GM15510 (cell line): ENCODE measurements around the gene GPA33.

Source experiments
- POLR2A ChIP-seq: IDR thresholded peaks from 3 replicates; pipeline ENCODE4 v1.6.1; 2011; ENCODE audit warnings: borderline replicate concordance; ENCODE audit not compliant: insufficient read length; ENCODE audit errors: extremely low read depth

GPA33 gene

DNA sequence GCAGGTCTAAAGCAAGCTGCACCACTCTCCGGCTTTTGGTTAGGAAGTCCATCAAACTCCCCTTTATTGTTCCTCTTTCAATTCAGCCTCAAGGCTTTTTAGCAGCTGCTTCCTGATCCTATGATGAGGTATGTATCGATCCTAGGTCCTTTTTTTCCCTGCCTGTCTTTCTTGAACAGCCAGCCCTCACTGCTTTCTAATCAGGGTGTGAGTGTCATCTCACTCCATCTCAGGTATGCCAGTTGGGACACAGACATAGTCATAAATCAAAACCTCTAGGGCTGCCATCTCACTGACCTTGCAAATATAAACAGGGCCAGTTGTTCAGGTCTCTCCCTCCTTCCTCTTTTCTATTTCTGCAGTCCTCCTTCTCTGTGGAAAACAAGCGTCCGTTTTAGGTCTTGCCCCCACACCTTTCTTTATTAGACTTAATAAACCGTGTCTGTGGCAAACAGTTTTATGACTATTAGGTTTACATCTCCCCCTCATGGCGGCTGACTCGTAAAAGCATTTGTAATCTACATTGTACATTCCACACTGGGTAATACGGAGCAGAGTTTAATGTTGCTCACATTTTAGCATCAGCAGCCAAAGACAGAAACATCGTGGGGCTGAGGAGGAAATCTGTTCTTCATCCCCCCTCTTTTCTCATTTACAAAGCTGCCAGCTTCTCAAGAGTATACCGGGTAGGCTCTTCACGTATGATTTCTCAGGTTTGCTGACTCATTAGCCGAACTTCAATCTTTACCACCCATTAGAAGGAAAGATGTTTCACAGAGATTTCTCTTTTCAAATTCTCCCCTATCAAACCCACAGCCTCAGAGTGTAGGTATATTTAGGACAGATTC, 15.3 kb upstream of the GPA33 start:
- TF ChIP-seq POLR2A, result no peak

DNA sequence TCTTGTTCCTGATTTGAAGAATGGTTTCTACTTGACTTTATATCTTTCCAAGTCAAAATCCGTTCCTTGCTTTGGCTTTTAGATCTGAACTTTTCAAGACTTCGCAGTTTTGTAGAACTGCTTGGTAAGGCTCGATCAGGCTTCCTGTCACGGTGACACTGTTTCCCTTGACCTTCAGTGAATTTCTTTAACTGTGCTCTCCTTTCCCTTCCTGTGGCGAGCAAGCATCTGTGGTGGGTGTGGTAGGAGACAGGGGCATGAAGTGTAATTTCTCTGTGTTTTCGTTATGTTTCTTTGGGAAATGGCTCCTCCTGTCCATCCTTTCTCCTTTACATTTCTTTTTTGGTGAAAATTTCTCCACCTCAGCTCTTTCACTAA, 14.1 kb upstream of the GPA33 start:
- no peak for TF ChIP-seq POLR2A

DNA sequence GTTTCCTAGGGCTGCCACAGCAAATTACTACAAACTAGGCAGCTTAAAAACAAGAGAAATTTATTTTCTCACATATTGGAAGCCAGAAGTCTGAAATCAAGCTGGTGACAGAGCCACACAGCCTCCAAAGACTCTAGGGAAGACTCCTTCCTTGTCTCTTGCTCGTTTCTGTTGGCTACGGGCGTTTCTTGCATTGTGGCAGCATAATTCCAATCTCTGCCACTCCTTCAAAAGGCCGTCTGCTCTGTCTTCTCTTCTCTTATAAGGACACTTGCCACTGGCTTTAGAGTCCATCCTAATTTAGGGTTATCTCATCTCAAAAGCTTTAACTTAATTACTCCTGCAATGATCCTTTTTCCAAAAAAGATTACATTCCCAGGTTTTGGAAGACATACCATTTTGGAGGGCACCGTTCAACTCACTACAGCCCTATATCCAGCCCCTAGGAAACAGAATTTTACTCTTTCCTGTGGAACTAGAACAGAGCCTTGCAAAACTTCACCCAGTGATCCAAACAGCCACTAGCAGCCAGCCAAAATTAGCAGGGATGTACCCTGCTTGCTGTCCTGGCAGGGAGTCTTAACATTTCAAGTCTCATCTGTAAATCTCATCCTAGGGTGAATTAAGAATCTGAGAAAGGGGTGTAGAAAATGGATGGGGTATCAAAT, 12.9 kb upstream of the GPA33 start:
- no peak for TF ChIP-seq POLR2A

DNA sequence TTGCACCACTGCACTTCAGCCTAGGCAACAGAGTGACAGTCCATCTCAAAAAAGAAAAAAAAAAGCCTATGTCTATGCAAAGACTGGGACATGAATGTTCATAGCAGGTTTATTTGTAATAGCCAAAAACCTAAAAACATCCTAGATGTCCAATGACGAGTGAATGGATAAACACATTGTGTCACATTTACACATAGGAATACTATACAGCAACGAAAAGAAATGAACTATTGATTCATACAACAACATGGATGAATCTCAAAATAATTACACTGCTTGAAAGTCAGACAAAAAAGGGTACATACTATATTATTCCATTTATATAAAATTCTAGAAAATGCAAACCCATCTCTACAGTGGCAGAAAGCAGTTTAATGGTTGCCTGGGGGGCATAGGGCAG, 11.6 kb upstream of the GPA33 start:
- TF ChIP-seq POLR2A, result no peak

DNA sequence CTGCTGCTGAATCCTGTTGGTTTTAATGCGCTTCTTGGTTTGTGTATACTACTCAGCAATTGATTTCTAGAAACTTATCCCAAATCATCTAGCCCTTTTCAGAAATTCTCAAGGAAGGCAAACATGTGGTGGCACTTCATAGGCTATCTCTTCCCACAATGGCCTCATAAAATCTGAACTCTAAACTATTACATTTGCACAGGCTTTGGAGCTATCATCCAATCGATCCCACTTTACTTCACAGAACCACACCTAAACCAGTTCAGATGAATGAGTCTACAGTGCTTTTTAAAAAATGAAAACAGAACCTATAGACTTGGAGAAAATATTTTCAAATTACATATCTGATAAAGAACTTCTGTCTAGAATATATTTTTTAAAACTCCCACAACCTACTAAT, 10.6 kb upstream of the GPA33 start:
- TF ChIP-seq POLR2A, result no peak

DNA sequence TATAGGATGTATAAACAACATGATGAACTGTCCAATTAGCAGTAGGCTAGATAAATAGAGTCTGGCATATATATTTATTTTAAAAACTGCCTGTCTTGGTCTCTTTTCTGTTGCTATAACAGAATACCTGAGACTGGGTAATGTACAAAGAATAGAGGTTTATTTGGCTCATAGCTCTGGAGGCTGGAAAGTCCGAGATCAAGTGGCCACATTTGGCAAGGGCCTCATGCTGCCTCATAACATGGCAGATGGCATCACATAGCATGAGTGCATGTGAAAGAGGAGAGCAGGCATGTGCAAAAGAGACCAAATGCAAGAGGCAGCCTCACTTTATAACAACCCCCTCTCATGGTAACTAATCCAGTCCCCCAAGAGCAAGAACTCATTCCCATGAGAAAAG, 9.7 kb upstream of the GPA33 start:
- TF ChIP-seq POLR2A, result no peak

DNA sequence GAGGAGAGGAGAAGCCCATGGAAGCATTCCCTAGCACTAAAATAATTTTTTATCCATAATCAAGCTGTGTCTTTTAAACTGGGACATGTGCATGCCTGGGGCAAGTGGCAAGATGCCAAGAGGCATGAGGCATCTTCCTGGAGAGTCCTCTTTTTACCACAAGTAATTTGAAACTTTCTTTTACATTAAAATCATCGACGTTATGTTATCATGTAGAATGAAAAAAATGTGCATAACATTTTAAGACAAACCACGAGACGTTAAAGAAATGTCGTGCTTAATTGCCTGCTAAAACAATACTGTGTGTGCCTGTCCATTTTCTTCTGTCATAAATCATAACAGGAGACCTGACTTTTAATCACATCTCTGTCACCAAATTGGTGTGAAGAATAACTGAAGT, 5.2 kb upstream of the GPA33 start:
- no peak for TF ChIP-seq POLR2A

DNA sequence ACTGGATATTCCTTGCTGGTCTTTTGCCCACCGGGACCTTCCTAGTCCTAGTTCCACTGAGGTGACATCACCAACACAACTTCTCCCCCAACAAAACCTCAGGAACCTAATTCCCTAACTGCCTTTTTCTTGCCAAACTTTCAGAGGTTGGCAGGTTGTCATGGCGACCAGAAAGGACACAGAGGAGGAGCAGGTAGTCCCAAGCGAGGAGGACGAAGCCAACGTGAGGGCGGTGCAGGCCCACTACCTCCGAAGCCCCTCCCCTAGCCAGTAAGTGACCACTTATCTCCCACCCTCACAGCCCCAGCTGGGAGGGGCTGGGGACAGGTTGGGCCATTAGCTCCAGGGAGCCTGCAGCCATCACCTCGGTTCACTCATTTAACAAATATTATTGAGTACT, 4.5 kb upstream of the GPA33 start:
- TF ChIP-seq POLR2A, result no peak

DNA sequence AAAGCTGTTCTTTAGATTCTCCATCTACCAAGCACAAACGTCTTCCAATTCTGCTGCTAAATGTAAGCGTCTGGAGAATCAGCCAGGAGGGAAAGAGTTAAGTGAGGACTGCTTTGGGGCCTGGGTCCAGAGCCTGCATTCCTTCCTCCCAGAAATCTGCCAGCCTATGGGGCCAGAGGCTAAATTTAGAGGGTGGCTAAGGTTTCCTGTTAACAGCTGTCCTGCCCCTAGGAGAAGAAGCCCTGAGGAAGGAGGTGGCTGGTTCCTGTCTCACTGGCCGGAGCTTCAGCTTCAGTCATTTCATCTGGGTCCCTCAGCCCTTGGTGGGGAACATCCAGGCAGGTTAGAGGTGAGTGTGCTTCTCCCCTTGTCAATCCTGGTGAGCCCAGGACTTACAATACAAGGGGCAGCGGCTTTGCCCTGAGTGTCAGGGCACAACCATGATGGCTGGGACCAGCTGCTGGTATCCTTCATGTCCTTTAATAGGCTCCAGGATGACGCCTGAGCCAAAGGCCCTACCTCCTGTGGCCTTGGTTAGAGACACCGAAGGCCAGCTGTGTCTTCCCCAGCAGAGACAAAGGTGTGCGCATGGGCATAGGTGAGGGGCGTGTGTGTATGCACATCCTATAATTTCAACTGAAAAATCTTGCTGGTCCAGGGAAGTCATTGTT, 3.8 kb upstream of the GPA33 start, which contains the start of gene STYXL2:
Gene STYXL2 (plus strand): TSS at position 230 of the 671 bp plus-strand sequence. CDS start 775 bp downstream, outside the sequence.
- TF ChIP-seq POLR2A, result no peak

DNA sequence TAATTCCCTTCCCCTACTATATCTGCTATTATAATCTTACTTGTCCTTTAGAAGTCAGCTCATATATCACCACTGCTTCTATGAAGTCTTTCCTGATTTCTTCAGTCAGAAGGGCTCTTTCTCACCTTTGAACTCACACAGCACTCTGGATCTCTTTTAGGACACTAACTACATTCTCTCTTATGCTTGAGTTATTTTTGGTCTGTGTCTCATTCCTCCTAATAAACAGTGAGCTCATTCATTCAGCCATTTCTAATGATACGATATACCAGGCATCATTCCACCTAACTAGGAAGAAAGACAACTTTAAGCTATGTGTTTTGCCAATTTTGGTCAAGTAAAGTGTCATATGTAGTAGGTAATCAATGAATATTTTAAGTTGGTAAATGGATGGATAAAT, 2.5 kb upstream of the GPA33 start:
- TF ChIP-seq POLR2A, result no peak

DNA sequence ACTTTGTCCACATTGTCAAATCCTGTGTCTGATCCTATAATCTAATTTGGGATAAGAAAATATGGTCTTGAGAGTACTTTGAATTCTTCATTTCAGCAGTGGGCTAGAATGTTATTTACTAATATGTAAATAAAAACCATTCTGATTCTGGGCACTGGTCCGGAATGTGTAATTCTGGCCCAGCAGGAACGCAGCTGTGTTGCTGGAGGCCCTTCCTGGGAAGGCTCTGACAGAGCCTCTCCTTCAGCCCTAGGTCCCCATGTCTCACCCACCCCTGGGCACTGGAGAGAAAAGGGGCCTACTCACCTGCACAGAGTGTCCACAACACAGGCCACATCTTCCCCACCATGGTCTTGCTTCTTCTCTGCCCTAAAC, 251 bp downstream of the GPA33 start:
- TF ChIP-seq POLR2A, result no peak

DNA sequence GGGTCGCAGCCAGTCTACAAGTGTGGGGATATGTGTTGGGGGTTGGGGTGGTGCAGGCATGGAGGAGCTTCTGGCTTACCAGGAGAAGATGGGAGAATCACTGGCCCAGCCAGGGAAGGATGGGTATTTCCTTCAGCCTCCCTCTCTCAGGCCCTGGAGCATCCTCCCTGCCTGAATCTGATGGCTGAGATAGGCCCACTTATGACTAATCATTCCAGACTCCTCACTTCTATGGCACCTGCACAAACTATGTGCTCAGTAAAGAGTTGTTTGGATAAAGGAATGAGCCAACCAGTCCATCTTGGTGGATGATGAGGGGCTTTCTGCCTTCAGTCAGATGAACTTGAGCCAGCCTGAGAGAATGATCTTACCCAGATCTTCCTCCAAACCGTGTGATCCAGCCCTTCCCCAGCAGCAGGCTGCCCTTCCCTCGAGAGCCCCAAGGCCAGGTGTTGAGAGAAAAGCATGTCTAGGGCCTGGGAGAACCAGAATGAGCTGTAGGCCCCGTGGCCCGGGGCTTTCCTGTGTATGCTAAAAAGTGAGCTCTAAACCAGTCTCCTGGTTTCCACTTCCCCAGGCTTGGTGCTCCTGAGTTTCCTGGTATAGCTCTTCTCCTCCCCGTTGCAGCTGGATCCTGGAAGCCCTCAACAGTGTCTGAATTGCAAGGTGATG, 1.3 kb downstream of the GPA33 start:
- TF ChIP-seq POLR2A, result no peak

DNA sequence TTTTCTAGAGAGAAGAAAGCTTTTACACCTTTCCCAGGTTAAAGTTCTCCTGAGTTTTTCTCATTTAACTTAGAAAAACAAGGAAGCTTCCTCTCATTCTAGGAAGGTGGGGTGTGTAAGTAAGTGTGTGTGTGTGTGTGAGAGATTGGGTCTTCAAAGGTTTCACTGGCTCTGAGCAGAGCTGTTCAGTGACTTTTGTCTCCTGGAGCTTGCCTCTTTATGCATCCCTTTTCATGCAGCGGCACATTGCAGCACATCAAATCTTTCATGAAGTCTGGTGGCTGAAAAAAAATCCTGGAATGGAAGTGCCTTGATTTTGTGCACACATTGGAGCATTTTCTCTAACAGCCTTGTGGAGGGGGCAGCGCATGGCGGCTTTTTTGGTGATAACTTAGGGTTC, 3.4 kb downstream of the GPA33 start:
- TF ChIP-seq POLR2A, result no peak

DNA sequence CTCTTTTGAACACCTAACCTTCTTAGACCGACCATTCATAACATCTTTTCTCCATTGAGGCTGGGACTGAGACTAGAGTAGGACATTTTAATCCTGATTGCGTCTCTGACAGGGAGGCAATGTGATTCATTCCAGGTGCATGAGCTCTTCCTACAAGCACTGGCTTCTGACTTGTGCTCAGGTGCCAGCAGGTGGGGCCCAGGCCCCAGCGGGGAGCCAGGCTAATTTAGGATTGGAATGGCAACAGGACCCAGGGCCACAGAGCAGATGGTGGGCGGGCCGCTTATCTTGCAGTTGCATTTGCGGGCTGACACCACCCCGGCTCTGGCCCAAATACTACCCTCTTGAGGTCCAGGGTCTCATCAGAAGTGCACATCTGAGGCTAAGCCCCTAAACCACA, 4.1 kb downstream of the GPA33 start:
- TF ChIP-seq POLR2A, result no peak

DNA sequence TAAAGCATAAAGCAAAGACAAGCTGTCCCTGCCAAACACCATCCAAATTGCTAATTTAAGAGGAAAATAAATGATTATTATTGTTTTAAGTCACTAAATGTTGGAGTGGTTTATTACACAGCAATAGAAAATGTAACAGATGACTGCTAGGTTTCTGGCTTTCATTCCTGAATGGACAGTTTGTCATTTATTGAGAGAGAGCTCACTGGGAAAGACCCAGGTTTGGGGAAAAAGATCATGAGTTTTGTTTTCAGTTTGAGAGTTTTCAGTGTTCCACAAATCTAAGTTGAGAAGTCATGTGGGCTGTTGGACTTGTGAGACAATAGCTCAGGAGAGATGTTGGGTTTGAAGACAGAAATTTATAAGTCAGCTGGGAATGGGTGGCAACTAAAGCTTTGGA, 5.4 kb downstream of the GPA33 start:
- TF ChIP-seq POLR2A, result no peak
